Measurements from ENCODE around the gene BAZ2A. TPM values are rescaled to one million over a fixed set of nuclear protein-coding genes. Genes with fewer than 3 reads are reported as not detected.

The BAZ2A gene
- polyA plus RNA-seq, 4 donors = 62.3 to 124 (median 80.5) TPM

Other genes with a start within 250 kb of the BAZ2A start
- 10 to 100 TPM; 30.4 to 45.3 (median 40.8) TPM for gene TIMELESS, start 180.9 kb downstream of the BAZ2A start, polyA plus RNA-seq (ENCODE audit: insufficient read length in 4 of 4)
- gene MIP, start 175.7 kb downstream of the BAZ2A start, polyA plus RNA-seq (ENCODE audit: insufficient read length in 4 of 4) = under 1 TPM in 3 of 4 donors, not detected in 1; 0.11 to 0.38 (median 0.21) TPM
- 1 to 10 TPM; 3.4 to 7.4 (median 5.1) TPM for gene SPRYD4, start 161.7 kb downstream of the BAZ2A start, polyA plus RNA-seq (ENCODE audit: insufficient read length in 4 of 4)
- gene GLS2, start 142.2 kb downstream of the BAZ2A start, polyA plus RNA-seq (ENCODE audit: insufficient read length in 4 of 4) = 1 to 10 TPM; 1.2 to 3.0 (median 2.1) TPM
- 10 to 100 TPM; 34.6 to 47.2 (median 39.0) TPM for gene RBMS2, start 108.5 kb downstream of the BAZ2A start, polyA plus RNA-seq (ENCODE audit: insufficient read length in 4 of 4)
- 1,000 to 10,000 TPM in 2 of 4 donors, 100 to 1,000 TPM in 2; 822 to 1,339 (median 1,003) TPM for gene ATP5F1B, start 15.7 kb upstream of the BAZ2A start, polyA plus RNA-seq (ENCODE audit: insufficient read length in 4 of 4)
- gene PTGES3, start 58.0 kb upstream of the BAZ2A start, polyA plus RNA-seq (ENCODE audit: insufficient read length in 4 of 4) = 100 to 1,000 TPM; 267 to 334 (median 321) TPM
- 1,000 to 10,000 TPM; 1,848 to 2,606 (median 2,088) TPM for gene NACA, start 95.0 kb upstream of the BAZ2A start, polyA plus RNA-seq (ENCODE audit: insufficient read length in 4 of 4)
- gene PRIM1, start 122.0 kb upstream of the BAZ2A start, polyA plus RNA-seq (ENCODE audit: insufficient read length in 4 of 4) = 10 to 100 TPM; 17.4 to 21.6 (median 19.7) TPM
- 1 to 10 TPM in 1 of 4 donors, under 1 TPM in 3; 0.51 to 1.1 (median 0.98) TPM for gene HSD17B6, start 133.0 kb upstream of the BAZ2A start, polyA plus RNA-seq (ENCODE audit: insufficient read length in 4 of 4)